ENCODE measurements around the gene DDB1.
A peak's percentile ranks its signal among the peaks of the same experiment; 100 is the strongest.

DDB1 gene

DNA sequence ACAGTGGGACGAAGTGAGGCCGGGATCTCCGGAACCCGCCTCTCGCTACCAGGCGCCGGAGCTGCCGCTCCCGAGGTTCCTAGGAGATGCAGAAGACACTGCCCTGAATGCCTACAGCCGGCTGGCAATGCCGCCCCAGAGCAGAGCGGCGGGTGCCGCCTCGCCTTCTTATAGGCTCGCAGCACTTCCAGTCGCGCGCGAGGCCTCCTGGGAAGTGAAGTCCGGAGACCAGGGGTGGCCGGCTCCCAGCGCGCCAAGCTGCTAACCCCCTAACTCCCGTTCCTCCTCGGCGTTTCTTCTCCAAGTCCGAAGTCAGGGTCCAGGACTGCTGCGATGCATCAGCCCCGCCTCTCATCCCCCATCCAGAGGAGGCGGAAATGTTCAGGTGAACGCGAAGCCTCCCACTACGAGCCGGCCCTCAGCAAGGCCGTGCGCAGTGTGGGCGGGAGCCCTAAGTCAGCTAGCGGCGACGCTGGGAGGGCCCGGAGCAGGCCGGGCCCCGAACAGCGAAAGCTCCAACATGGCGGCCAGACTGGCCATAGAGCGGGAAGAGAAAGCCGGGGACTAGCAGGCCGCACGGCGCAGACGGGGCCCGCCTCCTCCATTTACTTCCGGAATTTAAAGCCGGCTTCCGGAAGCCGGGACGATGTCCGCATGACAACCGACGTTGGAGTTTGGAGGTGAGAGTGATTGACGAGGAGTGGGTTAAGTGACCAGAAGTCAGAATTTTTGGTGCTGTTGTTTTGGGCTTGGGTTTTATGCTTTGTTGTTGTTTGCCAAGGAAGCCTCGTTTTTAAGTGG is 29.0 kb upstream of the DDB1 start, which contains the start of the genes CYB561A3 and TMEM138:
CYB561A3 (minus strand) TSS at position 142 of the 801 bp plus-strand sequence. CDS start 5,169 bp downstream, outside the sequence.
TMEM138 (plus strand) TSS at position 634 of the 801 bp plus-strand sequence. CDS start 2,017 bp downstream, outside the sequence.
- peak; percentile 96 for ATAC-seq
- DNase-seq = peak; percentile 91
- H3K27me3 Mint-ChIP-seq = no peaks in the 10 kb centered on the region
- H3K36me3 Mint-ChIP-seq (ENCODE audit: low read depth) = peaks cover 31% of the 10 kb centered on the region
- peaks cover 53% of the 10 kb centered on the region for H3K4me1 Mint-ChIP-seq
- H3K9me3 Mint-ChIP-seq = no peaks in the 10 kb centered on the region
- H3K4me3 Mint-ChIP-seq = peak within 1 kb of the TSS; percentile 97
- peak within 1 kb of the TSS; percentile 94 for H3K27ac Mint-ChIP-seq

DNA sequence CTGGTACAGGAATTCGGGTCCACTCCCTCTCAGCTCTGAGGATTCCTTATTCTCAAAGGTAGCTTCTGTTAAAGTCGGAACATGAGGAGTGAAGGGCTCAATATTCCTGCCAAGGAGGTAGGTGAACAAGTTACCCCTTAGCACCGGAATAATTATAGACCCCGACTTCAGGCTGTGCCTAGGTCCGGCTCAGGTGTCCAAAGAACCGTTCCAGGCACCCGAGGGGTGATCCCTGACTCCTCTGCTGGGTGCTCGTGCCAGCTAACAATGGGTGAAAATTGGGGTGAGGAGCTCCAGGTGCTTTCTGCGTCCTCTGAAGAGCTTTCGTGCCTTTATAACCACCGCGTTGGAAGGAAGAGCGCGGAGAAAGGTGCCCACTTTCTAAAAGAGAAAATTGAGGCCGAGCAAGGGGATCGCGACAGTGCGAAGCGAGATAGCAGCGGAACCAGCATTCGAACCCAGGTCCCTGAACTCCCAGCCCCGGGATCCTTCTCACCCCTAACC is 28.4 kb upstream of the DDB1 start:
- DNase-seq (no peak), ATAC-seq (no peak)
- H3K36me3 Mint-ChIP-seq (ENCODE audit: low read depth) = peaks cover 27% of the 10 kb centered on the region
- peaks cover 53% of the 10 kb centered on the region for H3K4me1 Mint-ChIP-seq
- no peaks in the 10 kb centered on the region for H3K9me3 Mint-ChIP-seq
- peak overlapping the region; percentile 97 for H3K4me3 Mint-ChIP-seq
- no peaks in the 10 kb centered on the region for H3K27me3 Mint-ChIP-seq
- peak overlapping the region; percentile 94 for H3K27ac Mint-ChIP-seq

DNA sequence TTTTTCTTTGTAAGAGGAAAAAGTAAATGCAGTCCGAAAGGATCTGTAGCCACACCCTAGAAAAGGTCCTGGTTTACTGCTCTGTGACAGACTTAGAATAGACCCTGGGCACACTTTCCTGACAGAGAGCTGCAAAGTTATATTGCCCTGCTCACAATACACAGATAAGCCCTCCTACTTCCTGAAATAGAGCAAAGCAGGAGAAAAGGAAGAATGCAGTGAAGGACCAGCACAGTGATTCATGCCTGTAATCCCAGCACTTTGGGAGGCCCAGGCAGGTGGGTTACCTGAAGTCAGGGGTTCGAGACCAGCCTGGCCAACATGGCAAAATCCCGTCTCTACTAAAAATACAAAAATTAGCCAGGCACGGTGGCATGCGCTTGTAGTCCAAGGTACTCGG is 26.6 kb upstream of the DDB1 start:
- Mint-ChIP-seq H3K27ac (peak overlapping the region; percentile 49), H3K4me1 (peaks cover 53% of the 10 kb centered on the region), H3K27me3 (no peaks in the 10 kb centered on the region), H3K36me3 (ENCODE audit: low read depth) (peaks cover 24% of the 10 kb centered on the region), H3K4me3 (peak overlapping the region; percentile 97), H3K9me3 (no peaks in the 10 kb centered on the region)
- DNase-seq (no peak), ATAC-seq (no peak)

DNA sequence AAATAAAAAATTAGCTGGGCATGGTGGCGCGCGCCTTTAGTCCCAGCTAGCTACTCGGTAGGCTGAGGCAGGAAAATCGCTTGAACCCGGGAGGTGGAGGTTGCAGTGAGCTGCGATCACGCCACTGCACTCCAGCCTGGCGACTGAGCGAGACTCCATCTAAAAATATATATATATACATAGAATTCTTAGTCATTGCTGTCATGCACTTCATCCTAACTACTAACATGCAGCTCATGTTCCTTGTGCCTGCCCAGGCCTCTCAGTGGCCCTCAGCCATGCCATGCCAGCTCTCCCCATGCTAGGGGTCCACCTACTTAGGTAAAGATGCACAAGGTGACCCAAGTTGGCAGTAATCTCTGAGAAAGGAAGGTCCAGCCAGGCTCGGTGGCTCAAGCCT is 25.7 kb upstream of the DDB1 start:
- Mint-ChIP-seq H3K36me3 (ENCODE audit: low read depth) (peaks cover 20% of the 10 kb centered on the region), H3K4me3 (no peak overlapping the region), H3K4me1 (peaks cover 48% of the 10 kb centered on the region), H3K27me3 (no peaks in the 10 kb centered on the region), H3K27ac (no peak overlapping the region), H3K9me3 (no peaks in the 10 kb centered on the region)
- no peak for ATAC-seq
- DNase-seq = no peak

DNA sequence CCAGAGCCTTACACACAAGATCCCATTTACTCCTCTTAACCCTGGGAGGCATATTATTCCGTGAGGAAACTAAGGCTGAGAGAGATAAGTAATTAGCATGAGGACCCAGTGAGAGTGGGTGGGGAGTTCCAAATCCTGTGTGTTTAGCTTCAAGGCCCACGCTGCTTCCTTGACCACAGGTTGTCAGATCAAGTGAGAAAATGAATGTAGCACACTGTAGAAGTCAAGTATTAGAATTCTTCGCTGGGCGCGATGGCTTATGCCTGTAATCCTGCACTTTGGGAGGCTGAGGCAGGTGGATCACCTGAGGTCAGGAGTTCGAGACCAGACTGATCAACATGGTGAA is 25.0 kb upstream of the DDB1 start:
- Mint-ChIP-seq H3K36me3 (ENCODE audit: low read depth) (peaks cover 19% of the 10 kb centered on the region), H3K9me3 (no peaks in the 10 kb centered on the region), H3K27ac (peak overlapping the region; percentile 60), H3K4me3 (peak overlapping the region; percentile 45), H3K4me1 (peaks cover 41% of the 10 kb centered on the region), H3K27me3 (no peaks in the 10 kb centered on the region)
- no peak for DNase-seq
- no peak for ATAC-seq

DNA sequence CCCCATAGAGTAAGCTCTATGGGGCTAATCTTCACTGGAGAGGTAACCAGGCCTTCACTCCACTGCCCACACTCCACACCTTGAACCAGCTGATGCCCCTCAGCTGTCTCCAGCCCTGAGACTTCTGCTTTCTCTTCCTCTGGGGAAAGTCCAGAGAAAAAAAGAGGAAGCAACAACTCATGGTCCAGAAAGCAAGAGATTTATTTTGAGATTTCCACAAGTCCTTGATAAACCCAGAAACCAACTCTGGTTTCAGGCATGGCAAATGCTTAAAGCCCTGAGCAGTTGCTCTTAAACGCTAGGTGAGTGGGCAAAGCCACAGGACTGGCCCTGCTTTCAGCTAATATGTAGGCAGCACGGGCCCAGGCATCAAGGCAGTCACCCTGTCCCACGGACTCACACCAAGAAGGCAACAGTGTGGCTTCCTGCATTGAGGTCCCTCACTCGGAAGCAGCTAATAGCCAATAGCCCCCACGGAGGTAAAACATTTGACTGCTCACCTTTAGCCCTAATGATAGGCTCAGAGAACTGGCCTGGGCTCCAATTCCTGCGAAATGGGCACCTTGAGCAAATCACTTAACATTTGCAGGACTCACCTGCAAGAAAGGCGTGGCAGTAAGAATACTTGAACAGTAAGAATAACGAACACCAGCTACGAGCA is 24.5 kb upstream of the DDB1 start:
- Mint-ChIP-seq H3K27ac (peak overlapping the region; percentile 60), H3K27me3 (no peaks in the 10 kb centered on the region), H3K36me3 (ENCODE audit: low read depth) (peaks cover 15% of the 10 kb centered on the region), H3K4me1 (peaks cover 38% of the 10 kb centered on the region), H3K4me3 (peak overlapping the region; percentile 45), H3K9me3 (no peaks in the 10 kb centered on the region)
- ATAC-seq (no peak), DNase-seq (no peak)

DNA sequence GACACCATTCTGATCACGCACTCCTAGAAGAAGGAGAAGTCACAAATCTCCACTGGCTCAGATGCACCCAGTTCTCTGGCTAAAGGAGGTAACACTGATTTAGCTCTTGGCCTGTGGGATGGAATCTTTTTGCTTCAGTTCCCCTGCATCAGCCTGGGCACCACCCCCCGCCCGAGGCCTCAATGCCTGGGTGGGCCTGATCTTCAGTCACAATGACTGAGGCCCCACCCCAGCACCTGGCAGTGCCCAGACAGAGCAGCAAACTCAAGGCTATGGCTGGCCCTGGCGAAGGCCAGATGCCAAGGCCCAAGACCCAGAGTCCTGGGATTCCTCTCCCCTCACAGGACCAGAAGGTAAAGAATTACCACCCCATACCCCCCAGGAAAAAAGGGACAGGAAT is 23.8 kb upstream of the DDB1 start:
- H3K4me3 Mint-ChIP-seq = peak overlapping the region; percentile 60
- peak overlapping the region; percentile 70 for H3K27ac Mint-ChIP-seq
- ATAC-seq (peak; percentile 12), DNase-seq (no peak)
- H3K27me3 Mint-ChIP-seq = no peaks in the 10 kb centered on the region
- H3K36me3 Mint-ChIP-seq (ENCODE audit: low read depth) = peaks cover 12% of the 10 kb centered on the region
- H3K4me1 Mint-ChIP-seq = peaks cover 35% of the 10 kb centered on the region
- no peaks in the 10 kb centered on the region for H3K9me3 Mint-ChIP-seq

DNA sequence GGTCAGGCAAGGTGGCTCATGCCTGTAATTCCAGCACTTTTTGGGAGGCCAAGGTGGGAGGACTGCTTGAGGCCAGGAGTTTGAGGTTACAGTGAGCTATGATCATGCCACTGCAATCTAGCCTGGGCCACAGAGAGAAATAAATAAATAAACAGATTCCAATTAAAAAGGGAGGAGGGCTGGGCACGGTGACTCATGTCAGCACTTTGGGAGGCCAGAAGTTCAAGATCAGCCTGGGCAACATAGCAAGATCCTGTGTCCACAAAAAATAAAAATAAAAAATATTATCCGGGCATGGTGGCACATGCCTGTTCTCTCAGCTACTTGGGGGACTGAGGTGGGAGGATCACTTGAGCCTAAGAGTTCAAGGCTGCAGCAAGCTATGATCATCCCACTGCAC is 21.3 kb upstream of the DDB1 start:
- no peaks in the 10 kb centered on the region for H3K27me3 Mint-ChIP-seq
- peaks cover 15% of the 10 kb centered on the region for H3K36me3 Mint-ChIP-seq (ENCODE audit: low read depth)
- H3K27ac Mint-ChIP-seq = peak overlapping the region; percentile 46
- ATAC-seq (no peak), DNase-seq (no peak)
- H3K4me3 Mint-ChIP-seq = no peak overlapping the region
- no peaks in the 10 kb centered on the region for H3K9me3 Mint-ChIP-seq
- peaks cover 14% of the 10 kb centered on the region for H3K4me1 Mint-ChIP-seq

DNA sequence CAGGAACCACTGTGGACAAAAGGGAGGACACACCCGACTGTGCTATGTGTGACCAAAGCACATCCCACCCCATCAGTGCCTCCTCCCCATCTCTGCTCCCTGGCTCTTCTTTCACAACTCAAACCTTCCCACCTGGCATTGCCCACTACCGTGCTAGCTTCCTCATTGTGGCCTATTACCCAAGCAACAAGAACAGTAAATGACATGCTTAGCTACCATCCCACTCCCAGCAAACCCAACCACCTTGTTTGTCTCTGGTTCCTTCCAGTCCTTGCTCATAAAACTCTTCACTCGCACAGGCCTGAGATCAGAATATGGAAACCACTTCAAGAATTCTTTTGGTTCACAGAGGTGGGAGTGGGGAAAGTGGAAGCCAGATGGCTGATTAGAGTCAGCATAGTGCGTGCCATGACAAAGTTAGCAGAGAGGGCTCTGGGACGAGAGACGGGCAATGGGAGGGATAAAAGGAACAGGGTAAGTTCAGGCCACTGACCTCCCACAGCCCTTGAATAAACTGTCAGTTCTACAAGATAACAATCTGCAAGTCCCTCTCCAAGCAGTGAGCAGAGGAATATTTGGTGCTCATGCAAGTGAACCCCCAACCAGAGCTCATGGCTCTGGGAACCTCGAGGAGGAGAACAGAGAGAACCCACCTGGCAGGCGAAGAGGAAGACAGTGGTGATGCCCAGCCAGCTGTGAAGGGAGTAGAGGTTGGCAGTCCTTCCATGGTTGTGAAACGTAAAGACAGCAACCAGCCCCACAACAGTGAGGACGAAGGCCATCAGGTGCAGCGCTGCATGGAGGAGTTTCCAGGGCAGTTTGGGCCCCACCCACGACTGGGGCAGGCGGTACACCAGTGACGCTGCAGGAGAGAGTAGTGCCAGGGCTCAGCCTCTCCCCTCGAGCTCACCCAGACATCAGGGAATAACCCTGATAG is 20.5 kb upstream of the DDB1 start:
- Mint-ChIP-seq H3K4me3 (no peak overlapping the region), H3K27me3 (no peaks in the 10 kb centered on the region), H3K4me1 (peaks cover 11% of the 10 kb centered on the region), H3K27ac (peak overlapping the region; percentile 46), H3K36me3 (ENCODE audit: low read depth) (peaks cover 15% of the 10 kb centered on the region), H3K9me3 (no peaks in the 10 kb centered on the region)
- ATAC-seq (no peak), DNase-seq (no peak)

DNA sequence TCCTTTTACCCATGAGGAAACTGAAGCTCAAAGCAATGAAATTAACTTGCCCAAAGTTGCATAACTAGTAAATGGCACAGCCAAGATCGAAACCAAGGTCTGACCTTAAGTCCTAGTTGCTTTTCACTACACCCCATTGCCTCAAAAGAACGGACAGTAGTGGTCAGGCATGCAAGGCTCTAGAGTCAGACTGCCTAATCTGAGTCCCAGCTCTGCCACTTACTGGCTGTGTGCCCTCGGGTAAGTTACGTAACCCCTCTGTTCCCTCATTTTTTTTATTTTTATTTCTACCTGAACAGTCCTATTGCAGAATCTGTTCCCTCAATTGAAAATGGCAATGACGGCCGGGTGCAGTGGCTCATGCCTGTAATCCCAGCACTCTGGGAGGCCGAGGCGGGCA is 19.1 kb upstream of the DDB1 start:
- Mint-ChIP-seq H3K27ac (no peak overlapping the region), H3K4me1 (peaks cover 2% of the 10 kb centered on the region), H3K27me3 (no peaks in the 10 kb centered on the region), H3K9me3 (no peaks in the 10 kb centered on the region), H3K36me3 (ENCODE audit: low read depth) (peaks cover 15% of the 10 kb centered on the region), H3K4me3 (no peak overlapping the region)
- DNase-seq = no peak
- no peak for ATAC-seq

DNA sequence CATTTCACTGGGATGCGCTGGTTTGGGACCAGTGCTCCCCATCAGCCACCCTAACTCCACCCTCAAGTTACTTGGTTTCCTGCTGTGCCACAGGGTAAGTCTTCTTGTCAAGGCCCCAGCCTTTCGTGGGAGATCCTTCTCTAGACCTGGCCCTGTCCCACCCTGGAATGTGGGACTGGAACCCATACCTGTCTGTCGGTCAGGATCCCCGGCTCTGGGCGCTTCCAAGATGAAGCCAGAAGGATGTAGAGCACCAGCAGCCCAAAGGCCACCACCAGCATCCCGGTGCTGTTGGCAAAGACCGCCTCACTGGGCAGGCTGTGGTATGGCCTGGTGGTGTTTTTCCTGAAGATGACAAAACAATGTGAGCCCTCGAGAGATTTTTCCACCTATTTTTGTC is 17.9 kb upstream of the DDB1 start:
- no peak for ATAC-seq
- H3K4me3 Mint-ChIP-seq = no peak overlapping the region
- H3K36me3 Mint-ChIP-seq (ENCODE audit: low read depth) = peaks cover 14% of the 10 kb centered on the region
- H3K9me3 Mint-ChIP-seq = no peaks in the 10 kb centered on the region
- no peaks in the 10 kb centered on the region for H3K27me3 Mint-ChIP-seq
- no peaks in the 10 kb centered on the region for H3K4me1 Mint-ChIP-seq
- no peak overlapping the region for H3K27ac Mint-ChIP-seq
- no peak for DNase-seq

DNA sequence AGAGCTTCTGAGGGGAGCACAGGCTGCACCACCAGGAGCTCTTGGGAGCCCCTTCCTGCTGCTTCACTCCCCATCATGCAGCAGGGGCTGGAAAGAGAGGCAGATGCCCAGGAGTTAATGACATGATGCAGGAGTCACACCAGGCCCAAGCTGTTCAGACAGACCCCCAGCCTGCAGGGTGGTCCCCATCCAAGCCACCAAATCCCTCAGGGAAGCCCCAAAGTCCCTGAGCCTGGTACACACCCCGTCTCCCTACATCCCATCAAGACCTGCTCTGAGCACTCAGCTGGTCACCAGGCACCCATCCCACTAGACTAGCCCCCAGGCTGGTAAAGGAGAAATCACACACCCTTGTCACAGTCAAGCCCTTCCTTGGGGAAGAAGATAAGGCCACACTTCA is 17.4 kb upstream of the DDB1 start:
- Mint-ChIP-seq H3K4me3 (no peak overlapping the region), H3K36me3 (ENCODE audit: low read depth) (peaks cover 14% of the 10 kb centered on the region), H3K27me3 (no peaks in the 10 kb centered on the region), H3K4me1 (no peaks in the 10 kb centered on the region), H3K9me3 (no peaks in the 10 kb centered on the region), H3K27ac (no peak overlapping the region)
- no peak for DNase-seq
- ATAC-seq = no peak

DNA sequence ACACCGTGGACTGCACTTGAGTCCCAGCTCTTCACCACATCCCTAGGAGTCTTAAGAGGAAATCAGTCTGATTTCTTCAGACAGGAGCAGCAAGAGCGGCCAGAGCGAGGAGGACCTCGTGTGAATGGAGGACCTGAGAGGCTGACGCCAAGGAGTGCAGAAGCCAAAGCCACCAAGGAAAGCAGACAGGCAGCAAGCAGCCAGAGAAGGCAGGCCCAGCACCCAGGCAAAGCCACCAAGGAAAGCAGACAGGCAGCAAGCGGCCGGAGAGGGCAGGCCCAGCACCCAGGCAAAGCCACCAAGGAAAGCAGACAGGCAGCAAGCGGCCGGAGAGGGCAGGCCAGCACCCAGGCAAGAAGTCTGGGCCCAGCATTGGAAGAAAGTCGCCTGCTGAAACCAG is 17.0 kb upstream of the DDB1 start:
- ATAC-seq (no peak), DNase-seq (no peak)
- Mint-ChIP-seq H3K4me3 (no peak overlapping the region), H3K4me1 (no peaks in the 10 kb centered on the region), H3K27ac (no peak overlapping the region), H3K36me3 (ENCODE audit: low read depth) (peaks cover 11% of the 10 kb centered on the region), H3K27me3 (no peaks in the 10 kb centered on the region), H3K9me3 (no peaks in the 10 kb centered on the region)

DNA sequence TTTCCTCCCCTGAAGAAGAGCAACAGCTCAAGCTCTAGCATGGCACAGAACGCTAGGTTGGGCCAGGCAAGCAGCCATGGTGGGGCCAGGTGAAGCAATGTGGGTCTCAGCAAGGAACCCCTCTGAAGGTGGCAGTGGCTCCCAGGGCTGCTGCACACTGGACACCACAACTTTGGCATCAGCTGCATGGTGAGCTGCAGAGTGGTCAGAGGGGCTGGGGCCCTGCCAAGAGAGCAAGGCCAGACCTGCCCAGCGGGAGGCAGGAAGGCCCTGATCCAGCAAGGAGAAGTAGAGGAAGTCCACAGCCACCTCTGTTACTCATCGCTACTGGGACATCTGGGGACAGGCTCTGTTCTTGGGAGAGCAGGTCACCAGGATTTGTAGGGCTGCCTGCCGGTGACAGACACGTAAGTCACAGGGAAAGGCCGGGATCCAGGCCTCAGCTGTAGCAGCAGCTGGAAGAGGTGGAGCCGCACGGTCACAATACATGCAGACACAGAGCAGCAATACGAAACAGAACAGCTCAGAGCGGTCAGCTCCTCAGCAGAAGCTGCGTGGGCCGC is 16.4 kb upstream of the DDB1 start:
- Mint-ChIP-seq H3K4me3 (no peak overlapping the region), H3K36me3 (ENCODE audit: low read depth) (peaks cover 11% of the 10 kb centered on the region), H3K27me3 (no peaks in the 10 kb centered on the region), H3K9me3 (no peaks in the 10 kb centered on the region), H3K27ac (no peak overlapping the region), H3K4me1 (no peaks in the 10 kb centered on the region)
- ATAC-seq = no peak
- no peak for DNase-seq
